ENCODE data around the gene TARS1.

DNA sequence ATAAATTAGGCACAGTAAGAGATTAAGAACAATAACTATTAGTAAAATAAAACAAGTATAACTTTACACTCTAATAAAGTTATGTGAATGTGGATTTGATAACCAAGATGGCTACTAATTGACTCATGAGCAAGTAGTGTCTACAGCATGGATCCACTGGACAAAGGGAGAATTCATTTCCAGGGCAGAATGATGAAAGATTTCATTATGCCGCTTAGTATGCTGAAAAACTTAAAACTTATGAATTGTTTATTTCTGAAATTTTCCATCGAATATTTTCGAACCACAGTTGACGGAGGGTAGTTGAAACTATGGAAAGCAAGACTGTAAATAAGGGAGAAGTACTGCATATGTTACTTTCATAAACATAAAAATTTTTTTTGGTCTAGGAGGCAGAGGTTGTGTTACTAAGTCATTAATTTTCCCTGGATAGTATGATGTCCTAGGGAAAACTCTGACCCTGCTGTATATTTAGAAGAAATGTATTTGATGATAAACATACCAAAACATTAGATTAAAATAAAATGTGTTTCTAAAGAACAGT, 24.9 kb upstream of the TARS1 start:
- no peak for TF ChIP-seq CTCF (conservative IDR thresholded peaks at IDR 0.05)
- TF ChIP-seq ZFX (IDR thresholded peaks at IDR 0.05), result no peak

All from C4-2B (cell line).